Thyroid gland (tissue), 4 donors: ENCODE data around the gene KCNB1.

Experiments
- POLR2A ChIP-seq, 2 donors: fragments of 450-650 bp; IDR thresholded peaks; one replicate each; pipeline ENCODE4 v1.6.1; 2017; ENCODE audit warnings: antibody characterized with exemption in 2 of 2, mild to moderate bottlenecking in 2 of 2, moderate library complexity in 1 of 2
- TF ChIP-seq, protein P1 (sequence below), 6 experiments: fragments of 200-600 bp in 3 of 6; fragments of 450-650 bp in 3 of 6; sonication (generic) in 3 of 6; IDR thresholded peaks; one replicate each; pipeline ENCODE4 v1.5.1; 2016 to 2019; ENCODE audit warnings: antibody characterized with exemption in 6 of 6, mild to moderate bottlenecking in 2 of 6, inconsistent platforms in 1 of 6, moderate library complexity in 1 of 6

DNA sequence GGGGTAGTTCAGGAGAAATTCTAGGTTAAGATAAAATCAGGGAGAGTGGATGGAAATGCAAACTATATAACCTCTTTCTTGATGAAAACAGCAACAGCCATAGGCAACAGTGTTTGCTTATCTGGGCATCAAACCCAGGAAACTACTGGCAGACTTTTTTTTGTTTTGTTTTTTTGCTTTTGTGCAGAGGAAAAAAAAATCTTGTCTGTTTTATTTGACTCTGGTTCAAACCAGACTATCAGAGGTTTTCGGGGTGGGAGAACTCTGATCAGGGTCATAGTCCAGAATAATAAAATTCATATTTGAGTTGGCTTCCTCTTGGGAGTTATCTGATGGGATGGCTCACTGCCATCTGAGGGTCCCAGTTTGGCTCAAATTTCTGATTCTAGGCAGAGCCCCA is 115.8 kb downstream of the KCNB1 start:
- TF ChIP-seq, protein P1, sequence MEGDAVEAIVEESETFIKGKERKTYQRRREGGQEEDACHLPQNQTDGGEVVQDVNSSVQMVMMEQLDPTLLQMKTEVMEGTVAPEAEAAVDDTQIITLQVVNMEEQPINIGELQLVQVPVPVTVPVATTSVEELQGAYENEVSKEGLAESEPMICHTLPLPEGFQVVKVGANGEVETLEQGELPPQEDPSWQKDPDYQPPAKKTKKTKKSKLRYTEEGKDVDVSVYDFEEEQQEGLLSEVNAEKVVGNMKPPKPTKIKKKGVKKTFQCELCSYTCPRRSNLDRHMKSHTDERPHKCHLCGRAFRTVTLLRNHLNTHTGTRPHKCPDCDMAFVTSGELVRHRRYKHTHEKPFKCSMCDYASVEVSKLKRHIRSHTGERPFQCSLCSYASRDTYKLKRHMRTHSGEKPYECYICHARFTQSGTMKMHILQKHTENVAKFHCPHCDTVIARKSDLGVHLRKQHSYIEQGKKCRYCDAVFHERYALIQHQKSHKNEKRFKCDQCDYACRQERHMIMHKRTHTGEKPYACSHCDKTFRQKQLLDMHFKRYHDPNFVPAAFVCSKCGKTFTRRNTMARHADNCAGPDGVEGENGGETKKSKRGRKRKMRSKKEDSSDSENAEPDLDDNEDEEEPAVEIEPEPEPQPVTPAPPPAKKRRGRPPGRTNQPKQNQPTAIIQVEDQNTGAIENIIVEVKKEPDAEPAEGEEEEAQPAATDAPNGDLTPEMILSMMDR (IDR thresholded peaks at IDR 0.05): no peak
- no peak for TF ChIP-seq POLR2A (IDR thresholded peaks at IDR 0.05)
